DOHH2 (cell line): ENCODE measurements around the gene IL9.

ENCODE experiments used
- EZH2phosphoT487 ChIP-seq: fragments of 200-600 bp; sonication (generic); IDR thresholded peaks from 2 replicates; pipeline ENCODE4 v1.6.1; 2017; ENCODE audit warnings: borderline replicate concordance, mild to moderate bottlenecking, antibody characterized with exemption, low read length, moderate library complexity, mixed read lengths
- TF ChIP-seq, protein P1 (sequence below): fragments of 200-600 bp; sonication (generic); IDR thresholded peaks from one replicate; pipeline ENCODE4 v1.5.1; 2014; ENCODE audit warnings: antibody characterized with exemption, mild to moderate bottlenecking, low read depth, low read length; ENCODE audit not compliant: poor library complexity, severe bottlenecking

DNA sequence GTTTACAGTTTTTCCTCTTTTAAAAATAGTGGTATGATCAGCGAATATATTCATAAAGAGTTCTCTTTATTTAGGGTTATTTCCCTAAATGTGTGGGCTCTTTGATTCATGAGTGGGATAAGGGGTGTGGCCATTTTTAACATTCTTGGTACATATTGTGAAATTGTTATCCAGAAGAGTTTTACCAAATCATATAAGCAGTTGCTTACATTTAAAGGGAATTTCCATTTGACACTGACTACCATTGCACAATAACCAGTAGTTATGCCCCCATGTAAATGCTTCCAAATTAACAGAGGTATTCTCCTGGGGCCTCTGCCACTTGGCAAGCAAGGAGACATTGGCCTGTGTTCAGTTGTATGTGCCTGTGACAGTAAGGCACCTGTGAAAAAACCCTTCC is 34.0 kb downstream of the IL9 start:
- TF ChIP-seq, protein P1, sequence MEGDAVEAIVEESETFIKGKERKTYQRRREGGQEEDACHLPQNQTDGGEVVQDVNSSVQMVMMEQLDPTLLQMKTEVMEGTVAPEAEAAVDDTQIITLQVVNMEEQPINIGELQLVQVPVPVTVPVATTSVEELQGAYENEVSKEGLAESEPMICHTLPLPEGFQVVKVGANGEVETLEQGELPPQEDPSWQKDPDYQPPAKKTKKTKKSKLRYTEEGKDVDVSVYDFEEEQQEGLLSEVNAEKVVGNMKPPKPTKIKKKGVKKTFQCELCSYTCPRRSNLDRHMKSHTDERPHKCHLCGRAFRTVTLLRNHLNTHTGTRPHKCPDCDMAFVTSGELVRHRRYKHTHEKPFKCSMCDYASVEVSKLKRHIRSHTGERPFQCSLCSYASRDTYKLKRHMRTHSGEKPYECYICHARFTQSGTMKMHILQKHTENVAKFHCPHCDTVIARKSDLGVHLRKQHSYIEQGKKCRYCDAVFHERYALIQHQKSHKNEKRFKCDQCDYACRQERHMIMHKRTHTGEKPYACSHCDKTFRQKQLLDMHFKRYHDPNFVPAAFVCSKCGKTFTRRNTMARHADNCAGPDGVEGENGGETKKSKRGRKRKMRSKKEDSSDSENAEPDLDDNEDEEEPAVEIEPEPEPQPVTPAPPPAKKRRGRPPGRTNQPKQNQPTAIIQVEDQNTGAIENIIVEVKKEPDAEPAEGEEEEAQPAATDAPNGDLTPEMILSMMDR: no peak
- TF ChIP-seq EZH2phosphoT487: no peak
